Cardiac septum (tissue), 1 donor: ENCODE data around the gene ZNF234. TPM values are rescaled to one million over a fixed set of nuclear protein-coding genes. Genes with fewer than 3 reads are reported as not detected.
A peak's percentile ranks its signal among the peaks of the same experiment; 100 is the strongest.
"Not testable (repeated sequence)": the region's sequence is repeated elsewhere in the genome, so short reads cannot be mapped to it uniquely, and the experiment has no call there.

Experiments used
- DNase-seq: peaks from one replicate; pipeline ENCODE4 v3.0.0-alpha.2; 2020; ENCODE audit warnings: low spot score
- intact Hi-C: fragments of 100-400 bp; cut with DNase I; formaldehyde crosslinking; loops from one replicate; pipeline ENCODE4 v1.14.0; 2022
- long read RNA-seq: library from polyadenylated mRNA; unstranded; transcript quantifications from one replicate; pipeline ENCODE4 v2.0.0, GENCODE V29; 2021
- total RNA-seq: library from RNA; stranded (reverse); fragmentation: NEBNext Ultra II Directional; extraction: Animal tissue kit (Norgen Biotek cat#: 25700); gene quantifications from one replicate; pipeline ENCODE4 v1.2.1, GENCODE V29; 2021
- donor health status: DM: no; HTN: no; CAD: no.

Gene ZNF234
- total RNA-seq = 9.6 TPM
- long read RNA-seq, full-length matches to known transcripts = 5 of 11 reads
- long read RNA-seq, partial matches to known transcripts = 0 of 11 reads
- long read RNA-seq, other reads (novel, unspliced or antisense) = 6 of 11 reads

DNA sequence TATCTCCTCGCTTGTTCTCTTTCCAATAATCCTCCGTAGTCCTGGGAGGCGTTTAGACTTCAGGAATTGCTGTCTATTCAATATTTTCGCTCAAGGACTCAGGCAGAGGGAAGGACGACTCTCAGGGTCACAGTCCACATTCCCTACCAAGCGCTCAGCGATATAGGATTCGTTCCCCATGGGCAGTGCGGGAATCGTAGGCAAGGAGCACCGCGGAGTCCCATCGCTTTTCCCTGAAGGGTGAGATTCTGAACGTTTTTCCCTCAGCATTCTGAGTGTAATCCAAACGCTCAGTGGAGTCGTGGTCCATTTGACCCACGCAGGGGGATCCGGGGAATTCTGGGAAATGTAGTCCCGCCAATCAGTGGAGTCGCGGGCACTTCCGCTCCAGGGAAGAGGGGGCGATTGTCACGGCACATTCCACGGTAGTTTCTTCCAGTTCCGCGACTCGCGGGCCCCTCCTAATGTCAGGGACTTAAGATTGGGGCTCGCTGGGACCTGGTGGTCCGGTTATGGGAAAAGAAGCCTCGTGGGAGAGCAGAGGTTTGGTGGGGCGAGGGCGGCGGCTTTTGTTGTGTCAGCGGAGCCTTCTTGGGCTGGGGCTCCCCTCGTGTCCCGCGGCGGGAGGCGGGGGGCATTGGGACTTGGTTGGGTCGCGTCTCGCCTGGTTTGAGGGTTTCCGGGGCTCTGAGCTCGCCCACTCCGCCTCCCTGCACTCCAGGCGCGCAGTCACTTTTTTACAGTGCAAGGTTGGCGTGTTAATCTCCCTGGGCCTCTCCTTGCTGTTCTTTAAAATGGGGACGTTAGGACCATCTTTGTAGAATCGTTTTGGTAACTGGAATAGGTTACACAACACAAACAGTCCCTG is at the start of gene ZNF234:
TSS of gene ZNF234 (plus strand) at position 364 of the 868 bp plus-strand sequence. CDS start 3,079 bp downstream, outside the sequence.
- intact Hi-C loops = loop anchor here (1.0 to 2.0 kb wide), 3 partner anchors 23 to 71 kb away; partner anchors contain the start of genes ZNF225, ZNF226 and ZNF227
- peak; percentile 94 for DNase-seq

DNA sequence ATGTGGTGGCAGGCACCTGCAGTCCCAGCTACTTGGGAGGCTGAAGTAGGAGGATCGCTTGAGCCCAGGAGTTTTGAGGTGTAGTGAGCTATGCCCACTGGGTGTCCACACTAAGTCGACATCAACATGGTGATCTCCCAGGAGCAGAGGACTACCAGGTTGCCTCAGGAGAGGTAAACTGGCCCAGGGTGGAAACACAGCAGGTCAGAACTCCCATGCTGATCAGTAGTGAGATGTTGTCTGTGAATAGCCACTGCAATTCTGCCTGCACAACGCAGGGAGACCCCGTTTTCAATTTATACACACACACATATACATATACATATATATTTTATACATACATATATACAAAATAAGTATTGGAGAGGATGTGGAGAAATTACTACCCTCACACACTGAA is 49.2 kb upstream of the ZNF234 start:
- no peak for DNase-seq
- intact Hi-C loops = loop anchor here (5.0 kb wide), 3 partner anchors 90 to 115 kb away; partner anchors contain the start of genes ZNF155 and ZNF230

DNA sequence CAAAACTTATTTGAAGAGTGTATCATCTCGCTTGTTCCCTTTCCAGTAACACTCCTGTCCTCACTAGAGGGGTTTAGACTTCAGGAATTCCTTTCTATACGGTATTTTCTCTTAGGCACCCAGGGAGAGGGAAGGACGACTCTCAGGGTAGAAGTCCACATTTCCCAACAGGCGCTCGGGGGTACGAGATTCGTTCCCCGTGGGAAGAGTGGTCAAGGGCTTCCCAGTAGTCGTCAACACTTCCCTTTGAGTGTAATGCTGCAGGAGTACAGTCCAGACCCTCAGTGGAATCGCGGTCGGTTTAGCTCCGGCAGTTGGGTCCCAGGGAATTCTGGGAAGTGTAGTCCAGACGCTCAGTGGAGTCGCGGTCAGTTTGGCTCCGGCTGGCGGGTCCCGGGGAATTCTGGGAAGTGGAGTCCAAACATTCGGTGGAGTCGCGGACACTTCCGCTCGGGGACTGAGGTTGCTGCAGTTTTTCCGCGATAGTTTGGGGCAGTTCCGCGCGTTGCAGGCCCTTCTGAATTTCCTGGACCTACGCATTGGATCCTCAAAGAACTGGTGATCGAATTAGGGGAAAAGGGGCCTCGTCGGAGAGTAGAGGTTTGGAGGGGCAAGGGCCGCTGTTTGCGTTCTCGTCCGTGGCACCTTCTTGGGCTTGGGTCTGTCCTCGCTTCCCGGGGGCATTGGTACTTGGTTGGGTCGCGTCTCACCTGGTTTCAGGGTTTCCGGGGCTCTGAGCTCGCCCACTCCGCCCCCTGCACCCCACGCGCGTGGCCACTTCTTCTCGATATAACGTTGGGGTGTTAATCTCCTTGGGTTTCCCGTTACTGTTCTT is 47.2 kb upstream of the ZNF234 start, which contains the start of gene ZNF224:
TSS of gene ZNF224 (plus strand) at position 431 of the 835 bp plus-strand sequence. CDS start 3,513 bp downstream, outside the sequence.
- intact Hi-C loops = loop anchor here (1.0 to 5.0 kb wide), 5 partner anchors 18 to 113 kb away; partner anchors contain the start of genes ZNF155, ZNF230 and ZNF284
- peak; percentile 97 for DNase-seq

DNA sequence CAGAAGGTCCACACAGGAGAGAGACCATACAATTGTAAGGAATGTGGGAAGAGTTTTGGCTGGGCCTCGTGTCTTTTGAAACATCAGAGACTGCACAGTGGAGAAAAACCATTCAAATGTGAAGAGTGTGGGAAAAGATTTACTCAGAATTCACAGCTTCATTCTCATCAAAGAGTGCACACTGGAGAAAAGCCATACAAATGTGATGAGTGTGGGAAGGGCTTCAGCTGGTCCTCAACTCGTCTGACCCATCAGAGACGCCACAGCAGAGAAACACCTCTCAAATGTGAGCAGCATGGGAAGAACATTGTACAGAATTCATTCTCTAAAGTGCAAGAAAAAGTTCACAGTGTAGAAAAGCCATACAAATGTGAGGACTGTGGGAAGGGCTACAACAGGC is 33.6 kb upstream of the ZNF234 start:
- no peak for DNase-seq
- intact Hi-C loops = no loop called here

DNA sequence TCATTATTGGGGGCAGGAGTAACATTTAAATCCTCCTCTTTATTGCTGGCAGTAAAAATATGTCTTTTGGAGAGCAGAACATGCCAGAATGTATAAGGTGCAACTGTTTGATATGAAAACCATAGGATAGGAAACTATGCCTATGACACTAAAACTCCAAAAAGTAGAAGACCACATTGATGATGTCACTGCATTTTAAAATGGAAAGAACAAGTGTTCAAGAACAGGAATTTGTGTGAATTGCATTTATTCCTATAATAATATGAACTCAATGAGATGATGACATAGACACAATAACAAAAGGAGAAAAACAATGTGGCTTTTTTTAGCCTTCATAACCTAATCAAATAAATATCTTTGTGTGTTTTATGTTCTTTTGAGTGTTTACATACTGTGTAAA is 31.9 kb upstream of the ZNF234 start:
- intact Hi-C loops = no loop called here
- no peak for DNase-seq

DNA sequence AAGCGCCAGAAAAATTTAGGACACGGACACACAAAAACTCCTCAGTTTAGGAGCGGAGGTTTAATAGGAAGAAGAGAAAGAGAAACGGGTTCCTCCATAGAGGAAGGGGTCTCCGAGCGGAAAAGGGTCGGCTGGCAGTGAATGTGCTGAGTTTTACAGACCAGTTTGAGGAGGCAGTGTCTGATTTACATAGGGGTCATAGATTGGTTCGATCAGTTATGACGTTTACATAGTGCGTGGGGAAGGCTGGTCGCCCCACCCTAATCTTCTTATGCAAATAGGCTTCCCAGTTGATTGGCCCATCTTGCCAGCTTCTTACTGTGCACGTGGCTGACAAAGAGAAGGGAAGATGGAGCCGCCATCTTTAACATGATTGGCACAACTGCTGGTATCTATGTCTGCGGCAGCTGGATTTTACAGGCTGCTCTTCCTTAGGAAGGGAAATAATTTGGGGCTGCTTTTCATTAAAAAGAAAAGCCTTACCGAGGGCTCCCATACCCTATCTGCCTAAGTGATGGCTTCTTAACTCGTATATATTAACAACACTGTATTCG is 29.4 kb upstream of the ZNF234 start:
- DNase-seq = no peak
- intact Hi-C loops = loop anchor here (1.0 to 5.0 kb wide), 4 partner anchors 18 to 110 kb away; partner anchors contain the start of genes ZNF224, ZNF227, ZNF230 and ZNF234

DNA sequence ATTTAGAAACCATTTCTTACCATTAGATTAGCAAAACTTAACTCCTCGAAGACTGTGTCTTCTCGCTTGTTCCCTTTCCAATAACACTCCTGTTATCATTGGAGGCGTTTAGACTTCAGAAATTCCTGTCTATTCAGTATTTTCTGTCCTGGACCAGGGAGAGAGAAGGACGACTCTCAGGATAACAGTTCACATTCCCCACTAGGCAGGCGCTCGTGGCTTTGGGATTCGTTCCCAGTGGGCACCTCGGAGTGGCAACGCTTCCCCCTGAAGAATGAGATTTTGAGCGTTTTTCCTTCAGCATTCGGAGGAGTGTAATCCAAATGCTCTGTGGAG is 28.6 kb upstream of the ZNF234 start:
- intact Hi-C loops = loop anchor here (1.0 to 5.0 kb wide), 6 partner anchors 18 to 110 kb away; partner anchors contain the start of genes ZNF223, ZNF224, ZNF227 and ZNF230
- no peak for DNase-seq

DNA sequence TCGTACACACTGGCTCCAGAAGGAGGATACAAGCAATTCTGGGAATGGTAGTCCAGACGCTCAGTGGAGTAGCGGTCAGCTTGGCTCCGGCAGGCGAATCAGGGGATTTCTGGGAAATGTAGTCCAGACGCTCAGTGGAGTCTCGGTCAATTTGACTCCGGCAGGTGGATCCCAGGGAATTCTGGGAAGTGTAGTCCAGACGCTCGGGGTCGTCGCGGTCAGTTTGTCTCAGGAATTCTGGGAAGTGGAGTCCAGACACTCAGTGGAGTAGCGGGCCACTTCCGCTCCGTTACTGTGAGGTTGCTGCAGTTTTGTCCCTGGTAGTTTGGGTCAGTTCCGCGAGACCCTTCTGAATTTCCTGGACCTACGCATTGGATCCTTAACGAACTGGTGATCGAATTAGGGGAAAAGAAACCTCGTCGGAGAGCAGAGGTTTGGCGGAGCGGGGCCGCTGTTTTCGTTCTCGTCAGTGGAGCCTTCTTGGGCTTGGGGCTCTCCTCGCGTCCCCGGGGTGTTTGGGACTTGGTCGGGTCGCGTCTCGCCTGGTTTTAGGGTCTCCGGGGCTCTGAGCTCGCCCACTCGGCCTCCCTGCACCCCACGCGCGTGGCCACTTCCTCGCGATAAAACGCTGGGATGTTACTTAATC is 28.1 kb upstream of the ZNF234 start, which contains the start of gene ZNF225:
TSS of gene ZNF225 (plus strand) at position 262 of the 646 bp plus-strand sequence. CDS start 2,429 bp downstream, outside the sequence.
- peak; percentile 97 for DNase-seq
- intact Hi-C loops = loop anchor here (1.0 to 5.0 kb wide), 5 partner anchors 28 to 111 kb away; partner anchors contain the start of genes ZNF223, ZNF227, ZNF230 and ZNF234

DNA sequence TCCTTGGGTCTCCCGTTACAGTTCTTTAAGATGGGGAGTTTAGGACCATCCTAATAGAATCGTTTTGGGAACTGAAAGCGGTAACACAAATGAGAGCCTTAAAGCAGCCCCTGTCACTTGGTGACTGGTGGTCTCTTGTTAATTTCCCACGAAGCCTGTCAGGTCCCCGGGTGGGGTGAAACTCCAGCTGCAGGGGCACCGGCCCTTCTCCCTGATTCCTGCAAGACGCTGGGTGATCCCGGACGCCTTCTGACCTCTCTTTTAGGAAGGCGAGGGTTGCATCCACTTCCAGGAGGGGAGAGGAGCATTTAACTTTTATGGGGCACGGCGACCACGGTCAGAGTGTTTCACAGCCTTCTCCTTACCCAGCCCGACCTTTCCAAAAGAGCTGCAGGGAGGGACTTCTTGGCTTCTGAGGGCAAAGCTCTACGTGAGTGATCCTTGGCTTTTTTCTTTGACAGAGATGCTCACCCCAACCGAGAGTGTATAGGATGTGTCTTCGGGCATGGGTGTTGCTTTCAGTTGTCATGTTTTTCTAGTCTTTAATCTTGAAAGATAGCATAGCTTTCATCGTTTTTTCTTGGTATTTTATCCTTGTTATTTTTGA is 27.5 kb upstream of the ZNF234 start:
- intact Hi-C loops = loop anchor here (1.0 to 5.0 kb wide), 5 partner anchors 27 to 112 kb away; partner anchors contain the start of genes ZNF223, ZNF227, ZNF230 and ZNF234

DNA sequence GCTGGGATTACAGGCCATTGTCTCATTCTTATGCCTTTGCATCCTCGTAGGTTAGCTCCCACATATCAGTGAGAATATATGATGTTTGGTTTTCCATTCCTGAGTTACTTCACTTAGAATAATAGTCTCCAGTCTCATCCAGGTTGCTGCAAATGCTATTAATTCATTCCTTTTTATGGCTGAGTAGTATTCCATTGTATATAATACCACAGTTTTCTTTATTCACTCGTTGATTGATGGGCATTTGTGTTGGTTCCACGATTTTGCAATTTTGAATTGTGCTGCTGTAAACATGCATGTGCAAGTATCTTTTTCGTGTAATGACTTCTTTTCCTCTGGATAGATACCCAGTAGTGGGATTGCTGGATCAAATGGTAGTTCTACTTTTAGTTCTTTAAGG is 20.2 kb upstream of the ZNF234 start:
- DNase-seq, intact Hi-C loops: not testable (repeated sequence)

More for the DNA sequence above, 27.5 kb upstream of the ZNF234 start:
- no peak for DNase-seq

DNA sequence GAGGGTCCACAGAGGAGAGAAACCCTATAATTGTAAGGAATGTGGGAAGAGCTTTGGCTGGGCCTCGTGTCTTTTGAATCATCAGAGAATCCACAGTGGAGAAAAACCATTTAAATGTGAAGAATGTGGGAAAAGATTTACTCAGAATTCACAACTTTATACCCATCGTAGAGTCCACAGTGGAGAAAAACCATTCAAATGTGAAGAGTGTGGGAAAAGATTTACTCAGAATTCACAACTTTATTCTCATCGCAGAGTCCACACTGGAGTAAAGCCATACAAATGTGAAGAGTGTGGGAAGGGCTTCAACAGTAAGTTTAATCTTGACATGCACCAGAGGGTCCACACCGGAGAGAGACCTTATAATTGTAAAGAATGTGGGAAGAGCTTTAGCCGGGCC is 9.4 kb upstream of the ZNF234 start:
- no peak for DNase-seq
- intact Hi-C loops = no loop called here

DNA sequence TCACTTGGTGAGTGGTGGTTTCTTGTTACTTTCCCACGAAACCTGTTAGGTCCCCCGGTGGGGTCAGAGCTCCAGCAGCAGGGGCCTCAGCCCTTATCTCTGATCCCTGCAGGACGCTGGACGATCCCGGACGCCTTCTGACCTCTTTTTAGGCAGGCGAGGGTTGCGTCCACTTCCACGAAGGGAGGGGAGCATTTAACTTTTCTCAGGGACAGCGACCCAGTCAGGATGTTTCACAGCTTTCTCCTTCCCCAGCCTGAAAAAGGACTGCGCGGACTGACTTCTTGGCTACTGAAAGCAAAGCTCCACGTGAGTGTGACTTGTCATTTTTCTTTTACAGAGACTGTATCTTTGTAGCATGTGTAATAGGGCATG is 692 bp downstream of the ZNF234 start:
- DNase-seq = no peak
- intact Hi-C loops = no loop called here

DNA sequence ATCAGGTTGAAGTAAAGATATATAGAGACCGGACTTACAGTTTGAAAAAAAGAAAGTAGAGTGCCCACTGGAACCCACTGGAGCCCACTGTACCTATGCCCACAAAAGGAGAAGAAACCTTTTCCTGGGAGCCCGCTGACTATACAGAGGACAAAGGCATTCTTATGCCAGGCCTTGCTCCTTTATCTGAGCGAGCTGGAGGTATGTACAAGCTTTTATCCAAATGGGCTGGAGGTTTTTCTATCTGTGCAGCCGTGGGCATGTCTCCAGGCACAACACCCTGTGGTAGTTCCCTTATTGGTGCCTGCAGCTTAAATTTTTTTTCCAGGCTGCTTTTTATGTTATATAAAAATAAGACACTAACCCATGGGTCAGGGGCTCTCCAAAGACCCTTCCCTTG is 8.4 kb downstream of the ZNF234 start:
- DNase-seq = no peak
- intact Hi-C loops = no loop called here

DNA sequence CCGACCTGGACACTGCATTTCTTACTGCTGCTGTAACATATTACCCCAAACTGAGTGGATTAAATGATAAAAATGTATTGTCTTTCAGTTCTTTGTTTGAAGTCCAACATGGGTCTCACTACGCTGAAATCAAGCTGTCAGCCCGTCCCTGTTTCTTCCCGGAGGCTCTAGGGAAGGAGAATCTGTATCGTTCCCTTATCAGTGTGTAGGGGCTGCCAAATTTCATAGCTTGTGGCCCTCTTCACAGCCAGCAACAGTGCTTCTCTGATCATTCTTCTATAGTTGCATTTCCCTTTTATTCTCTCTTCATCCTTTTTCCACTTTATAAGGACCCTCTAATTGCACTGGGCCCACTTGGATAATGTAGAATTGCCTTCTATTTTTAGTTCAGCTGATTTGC is 10.1 kb downstream of the ZNF234 start:
- intact Hi-C loops = no loop called here
- no peak for DNase-seq

DNA sequence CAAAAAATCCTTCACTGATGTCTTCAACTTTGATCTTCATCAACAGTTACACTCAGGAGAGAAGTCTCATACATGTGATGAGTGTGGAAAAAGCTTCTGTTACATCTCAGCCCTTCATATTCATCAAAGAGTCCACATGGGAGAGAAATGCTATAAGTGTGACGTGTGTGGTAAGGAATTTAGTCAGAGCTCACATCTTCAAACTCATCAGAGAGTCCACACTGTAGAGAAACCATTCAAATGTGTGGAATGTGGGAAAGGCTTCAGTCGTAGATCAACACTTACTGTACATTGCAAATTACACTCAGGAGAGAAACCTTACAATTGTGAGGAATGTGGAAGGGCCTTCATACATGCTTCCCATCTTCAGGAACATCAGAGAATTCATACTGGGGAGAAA is 15.1 kb downstream of the ZNF234 start:
- no peak for DNase-seq
- intact Hi-C loops = no loop called here

DNA sequence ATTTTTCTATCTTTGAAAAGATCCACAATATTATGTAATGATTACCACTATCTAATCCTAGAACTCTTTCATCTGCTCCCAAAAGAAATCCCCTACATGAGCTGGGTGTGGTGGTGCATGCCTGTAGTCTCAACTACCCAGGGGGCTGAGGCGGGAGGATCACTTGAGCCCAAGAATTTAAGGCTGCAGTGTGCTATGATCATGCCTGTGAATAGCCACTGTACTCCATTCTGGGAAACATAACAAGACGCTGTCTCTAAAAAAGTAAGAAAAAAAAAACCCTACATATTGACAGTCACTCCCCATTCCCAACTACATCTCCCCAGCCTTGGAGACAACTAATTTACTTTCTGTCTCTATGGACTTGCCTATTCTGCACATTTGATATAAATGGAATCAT is 22.4 kb downstream of the ZNF234 start:
- DNase-seq = no peak
- intact Hi-C loops = loop anchor here (1.0 to 5.0 kb wide), 3 partner anchors 23 to 111 kb away; partner anchors contain the start of genes ZNF223, ZNF225 and ZNF234

DNA sequence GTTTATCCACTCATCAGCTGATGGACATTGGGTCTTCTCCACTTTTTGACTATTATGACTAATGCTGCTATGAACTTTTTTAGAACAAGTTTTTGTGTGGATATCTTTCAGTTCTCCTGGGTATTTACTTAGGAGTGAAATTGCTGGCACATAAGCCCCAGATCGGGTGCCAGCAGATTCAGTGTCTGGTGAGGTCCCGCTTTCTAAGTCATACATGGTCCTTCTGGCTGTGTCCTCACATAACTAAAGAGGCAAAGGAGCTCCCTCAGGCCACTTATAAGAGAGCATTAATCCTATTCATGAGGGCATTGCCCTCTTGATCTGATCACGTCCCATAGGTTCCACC is 22.9 kb downstream of the ZNF234 start:
- DNase-seq = no peak
- intact Hi-C loops = loop anchor here (1.0 to 5.0 kb wide), 3 partner anchors 23 to 112 kb away; partner anchors contain the start of genes ZNF223, ZNF225 and ZNF234
